ENCODE results near the gene SELENOF.
"Not testable (repeated sequence)": the region's sequence is repeated elsewhere in the genome, so short reads cannot be mapped to it uniquely, and the experiment has no call there.

Gene SELENOF

GRCh38 chr1:86858524-86859261 is 55.2 kb downstream of the SELENOF start:
- no peak for DNase-seq (ENCODE audit: low spot score)

GRCh38 chr1:86856196-86856595 is 57.7 kb downstream of the SELENOF start:
- no peak for DNase-seq (ENCODE audit: low spot score)

- DNase-seq (ENCODE audit: low spot score): peak; percentile 66
Observed at GRCh38 chr1:86854352-86854751, 59.6 kb downstream of the SELENOF start.

- DNase-seq (ENCODE audit: low spot score): no peak
Observed at GRCh38 chr1:86852782-86853408, 61.0 kb downstream of the SELENOF start.

- DNase-seq (ENCODE audit: low spot score): no peak
Observed at GRCh38 chr1:86852289-86852688, 61.6 kb downstream of the SELENOF start.

- DNase-seq (ENCODE audit: low spot score): no peak
Observed at GRCh38 chr1:86849756-86850155, 64.2 kb downstream of the SELENOF start.

GRCh38 chr1:86848654-86849053 is 65.3 kb downstream of the SELENOF start:
- no peak for DNase-seq (ENCODE audit: low spot score)

GRCh38 chr1:86846164-86846647 is 67.7 kb downstream of the SELENOF start:
- no peak for DNase-seq (ENCODE audit: low spot score)

- no peak for DNase-seq (ENCODE audit: low spot score)
Observed at GRCh38 chr1:86845514-86845913, 68.4 kb downstream of the SELENOF start.

GRCh38 chr1:86841116-86841515 is 72.8 kb downstream of the SELENOF start:
- DNase-seq (ENCODE audit: low spot score): no peak

- peak; percentile 87 for DNase-seq (ENCODE audit: low spot score)
Observed at GRCh38 chr1:86833461-86834215, 80.3 kb downstream of the SELENOF start.

- DNase-seq (ENCODE audit: low spot score): no peak
Observed at GRCh38 chr1:86832433-86832832, 81.5 kb downstream of the SELENOF start.

GRCh38 chr1:86829321-86829720 is 84.6 kb downstream of the SELENOF start:
- no peak for DNase-seq (ENCODE audit: low spot score)

GRCh38 chr1:86828024-86828423 is 85.9 kb downstream of the SELENOF start:
- DNase-seq (ENCODE audit: low spot score): no peak

GRCh38 chr1:86826856-86827255 is 87.1 kb downstream of the SELENOF start:
- no peak for DNase-seq (ENCODE audit: low spot score)

GRCh38 chr1:86825319-86825718 is 88.6 kb downstream of the SELENOF start:
- DNase-seq (ENCODE audit: low spot score): no peak

GRCh38 chr1:86823821-86824500 is 90.0 kb downstream of the SELENOF start:
- DNase-seq (ENCODE audit: low spot score): no peak

- DNase-seq (ENCODE audit: low spot score): no peak
Observed at GRCh38 chr1:86823386-86823785, 90.5 kb downstream of the SELENOF start.

- no peak for DNase-seq (ENCODE audit: low spot score)
Observed at GRCh38 chr1:86822459-86822858, 91.5 kb downstream of the SELENOF start.

- no peak for DNase-seq (ENCODE audit: low spot score)
Observed at GRCh38 chr1:86821956-86822355, 92.0 kb downstream of the SELENOF start.

- not testable (repeated sequence) for DNase-seq (ENCODE audit: low spot score)
Observed at GRCh38 chr1:86819970-86820369, 94.0 kb downstream of the SELENOF start.

Data from SK-N-DZ (cell line).